K562 (cell line): ENCODE results near the gene RNF39. TPM values are rescaled to one million over a fixed set of nuclear protein-coding genes. Genes with fewer than 3 reads are reported as not detected.

Source experiments
- BACH1 ChIP-seq: fragments of 200-800 bp; sonication (Bioruptor generic); IDR thresholded peaks from 2 replicates; pipeline ENCODE4 v1.6.1; 2016; ENCODE audit warnings: missing genetic modification characterization, missing compliant biosample characterization
- DPF2 ChIP-seq: fragments of 450-650 bp; IDR thresholded peaks from 2 replicates; pipeline ENCODE4 v1.6.1; 2016
- HDAC2 ChIP-seq: fragments of 450-650 bp; IDR thresholded peaks from 2 replicates; pipeline ENCODE4 v1.6.1; 2016; ENCODE audit warnings: mild to moderate bottlenecking
- HDAC8 ChIP-seq: fragments of 450-650 bp; IDR thresholded peaks from 2 replicates; pipeline ENCODE4 v1.6.1; 2016; ENCODE audit warnings: mild to moderate bottlenecking, missing genetic modification characterization, moderate library complexity, missing compliant biosample characterization
- HNRNPUL1 ChIP-seq: fragments of 200-400 bp; formaldehyde crosslinking; IDR thresholded peaks from 2 replicates; pipeline ENCODE4 v1.6.1; 2017; ENCODE audit warnings: low read length
- NR4A1 ChIP-seq, 2 experiments: fragments of 250-450 bp in 1 of 2; fragments of 450-650 bp in 1 of 2; sonication (Bioruptor Pico) in 1 of 2; IDR thresholded peaks; 2 replicates each; pipeline versions ENCODE4 v1.4.0 to v1.6.1; 2016 to 2020; ENCODE audit warnings: mild to moderate bottlenecking in 2 of 2, missing compliant biosample characterization in 1 of 2, missing genetic modification characterization in 1 of 2, moderate library complexity in 1 of 2
- PHB2 ChIP-seq: fragments of 450-650 bp; IDR thresholded peaks from 2 replicates; pipeline ENCODE4 v1.6.1; 2017; ENCODE audit warnings: low read depth
- SAFB ChIP-seq: fragments of 200-400 bp; formaldehyde crosslinking; IDR thresholded peaks from 2 replicates; pipeline ENCODE4 v1.6.1; 2017; ENCODE audit warnings: low read depth, low read length, borderline replicate concordance
- TRIM28 ChIP-seq: fragments of 450-650 bp; IDR thresholded peaks from 2 replicates; pipeline ENCODE4 v1.6.1; 2017
- U2AF2 ChIP-seq: fragments of 200-400 bp; formaldehyde crosslinking; optimal IDR thresholded peaks from 2 replicates; pipeline ENCODE3; 2017; ENCODE audit warnings: low read depth, mild to moderate bottlenecking, low read length
- ZNF253 ChIP-seq: fragments of 250-450 bp; sonication (Bioruptor Pico); conservative IDR thresholded peaks from 2 replicates; pipeline ENCODE4 v1.6.1; 2021; ENCODE audit warnings: mild to moderate bottlenecking
- ZNF717 ChIP-seq: fragments of 250-450 bp; sonication (Bioruptor Pico); IDR thresholded peaks from 2 replicates; pipeline ENCODE4 v1.5.0; 2021
- ZNF76 ChIP-seq: fragments of 250-450 bp; sonication (Bioruptor Pico); IDR thresholded peaks from 2 replicates; pipeline ENCODE4 v1.4.0; 2020; ENCODE audit warnings: mild to moderate bottlenecking, moderate library complexity, borderline replicate concordance
- polyA plus RNA-seq, 8 experiments: library from polyadenylated mRNA; depleted of rRNA in 4 of 8; stranded (reverse) in 5 of 8; unstranded in 3 of 8; fragments of >200 nt; fragmentation: Nextera tagmentation in 2 of 8; fragmentation: Illumina TruSeq in 1 of 8; extraction: Ambion mirVana in 2 of 8; extraction: Trizol in 1 of 8; gene quantifications; 2 replicates each; pipeline versions ENCODE4 v1.2.1 to v1.2.3, GENCODE V29; 2011 to 2014; ENCODE audit warnings: inconsistent platforms in 1 of 8, missing spikeins in 1 of 8
- total RNA-seq, 7 experiments: library from RNA; depleted of rRNA in 6 of 7; stranded (reverse); fragments of >200 nt in 6 of 7; fragmentation: Illumina TruSeq in 2 of 7; extraction: Trizol in 2 of 7; gene quantifications; 2 replicates each; pipeline versions ENCODE4 v1.2.1 to v1.2.3, GENCODE V29; 2011 to 2021; ENCODE audit warnings: low replicate concordance in 1 of 7
- TF ChIP-seq, protein P1 (sequence below): fragments of 200-800 bp; sonication (Bioruptor generic); IDR thresholded peaks from 2 replicates; pipeline ENCODE4 v1.6.1; 2016; ENCODE audit warnings: missing genetic modification characterization, missing compliant biosample characterization
- TF ChIP-seq, protein P2 (sequence below): fragments of 450-650 bp; IDR thresholded peaks from 2 replicates; pipeline ENCODE4 v1.6.1; 2016
- TF ChIP-seq, protein P3 (sequence below): sonication (generic); formaldehyde crosslinking; IDR thresholded peaks from 2 replicates; pipeline ENCODE4 v1.8.0; 2022; ENCODE audit warnings: mild to moderate bottlenecking, low read depth, missing genetic modification reagents
- TF ChIP-seq, protein P4 (sequence below): fragments of 250-450 bp; sonication (Bioruptor Pico); IDR thresholded peaks from 2 replicates; pipeline ENCODE4 v1.8.0; 2022; ENCODE audit warnings: inconsistent platforms, mild to moderate bottlenecking, moderate library complexity, borderline replicate concordance

RNF39 gene
- total and polyA plus RNA-seq, 9 of the 15 experiments (the other 6 are each of a cell fraction or from before 2014, with no cell fraction given), result not detected

DNA sequence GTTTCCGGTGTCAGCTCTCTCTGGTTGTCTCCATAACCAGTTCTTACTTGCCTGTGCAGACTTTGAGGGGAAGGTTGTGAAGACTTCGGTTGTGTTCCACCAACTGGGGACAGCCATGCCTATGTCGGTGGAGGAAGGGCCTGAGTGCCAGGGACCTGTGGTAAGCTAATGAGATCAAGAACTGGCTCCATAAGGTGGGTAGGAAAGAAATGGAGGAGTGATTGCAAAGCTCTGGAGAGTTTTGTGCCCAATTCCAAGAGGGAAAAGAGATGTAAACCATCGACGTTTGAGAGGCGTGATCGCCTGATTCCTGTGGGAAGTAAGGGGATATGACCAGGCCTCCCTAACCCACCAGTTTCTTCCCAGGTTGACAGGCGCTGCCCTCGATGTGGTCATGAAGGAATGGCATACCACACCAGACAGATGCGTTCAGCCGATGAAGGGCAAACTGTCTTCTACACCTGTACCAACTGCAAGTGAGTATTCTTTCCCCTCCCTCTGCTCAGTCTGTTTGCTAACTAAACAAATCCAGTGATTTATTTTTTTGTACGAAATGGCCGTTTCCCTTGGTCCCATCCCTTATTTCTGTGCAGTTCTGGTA lies 13.6 kb downstream of the RNF39 start (continued):
- TF ChIP-seq, protein P1, sequence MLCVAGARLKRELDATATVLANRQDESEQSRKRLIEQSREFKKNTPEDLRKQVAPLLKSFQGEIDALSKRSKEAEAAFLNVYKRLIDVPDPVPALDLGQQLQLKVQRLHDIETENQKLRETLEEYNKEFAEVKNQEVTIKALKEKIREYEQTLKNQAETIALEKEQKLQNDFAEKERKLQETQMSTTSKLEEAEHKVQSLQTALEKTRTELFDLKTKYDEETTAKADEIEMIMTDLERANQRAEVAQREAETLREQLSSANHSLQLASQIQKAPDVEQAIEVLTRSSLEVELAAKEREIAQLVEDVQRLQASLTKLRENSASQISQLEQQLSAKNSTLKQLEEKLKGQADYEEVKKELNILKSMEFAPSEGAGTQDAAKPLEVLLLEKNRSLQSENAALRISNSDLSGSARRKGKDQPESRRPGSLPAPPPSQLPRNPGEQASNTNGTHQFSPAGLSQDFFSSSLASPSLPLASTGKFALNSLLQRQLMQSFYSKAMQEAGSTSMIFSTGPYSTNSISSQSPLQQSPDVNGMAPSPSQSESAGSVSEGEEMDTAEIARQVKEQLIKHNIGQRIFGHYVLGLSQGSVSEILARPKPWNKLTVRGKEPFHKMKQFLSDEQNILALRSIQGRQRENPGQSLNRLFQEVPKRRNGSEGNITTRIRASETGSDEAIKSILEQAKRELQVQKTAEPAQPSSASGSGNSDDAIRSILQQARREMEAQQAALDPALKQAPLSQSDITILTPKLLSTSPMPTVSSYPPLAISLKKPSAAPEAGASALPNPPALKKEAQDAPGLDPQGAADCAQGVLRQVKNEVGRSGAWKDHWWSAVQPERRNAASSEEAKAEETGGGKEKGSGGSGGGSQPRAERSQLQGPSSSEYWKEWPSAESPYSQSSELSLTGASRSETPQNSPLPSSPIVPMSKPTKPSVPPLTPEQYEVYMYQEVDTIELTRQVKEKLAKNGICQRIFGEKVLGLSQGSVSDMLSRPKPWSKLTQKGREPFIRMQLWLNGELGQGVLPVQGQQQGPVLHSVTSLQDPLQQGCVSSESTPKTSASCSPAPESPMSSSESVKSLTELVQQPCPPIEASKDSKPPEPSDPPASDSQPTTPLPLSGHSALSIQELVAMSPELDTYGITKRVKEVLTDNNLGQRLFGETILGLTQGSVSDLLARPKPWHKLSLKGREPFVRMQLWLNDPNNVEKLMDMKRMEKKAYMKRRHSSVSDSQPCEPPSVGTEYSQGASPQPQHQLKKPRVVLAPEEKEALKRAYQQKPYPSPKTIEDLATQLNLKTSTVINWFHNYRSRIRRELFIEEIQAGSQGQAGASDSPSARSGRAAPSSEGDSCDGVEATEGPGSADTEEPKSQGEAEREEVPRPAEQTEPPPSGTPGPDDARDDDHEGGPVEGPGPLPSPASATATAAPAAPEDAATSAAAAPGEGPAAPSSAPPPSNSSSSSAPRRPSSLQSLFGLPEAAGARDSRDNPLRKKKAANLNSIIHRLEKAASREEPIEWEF (CRISPR knock-in tag), result no peak
- TF ChIP-seq TRIM28, result no peak
- TF ChIP-seq, protein P2, sequence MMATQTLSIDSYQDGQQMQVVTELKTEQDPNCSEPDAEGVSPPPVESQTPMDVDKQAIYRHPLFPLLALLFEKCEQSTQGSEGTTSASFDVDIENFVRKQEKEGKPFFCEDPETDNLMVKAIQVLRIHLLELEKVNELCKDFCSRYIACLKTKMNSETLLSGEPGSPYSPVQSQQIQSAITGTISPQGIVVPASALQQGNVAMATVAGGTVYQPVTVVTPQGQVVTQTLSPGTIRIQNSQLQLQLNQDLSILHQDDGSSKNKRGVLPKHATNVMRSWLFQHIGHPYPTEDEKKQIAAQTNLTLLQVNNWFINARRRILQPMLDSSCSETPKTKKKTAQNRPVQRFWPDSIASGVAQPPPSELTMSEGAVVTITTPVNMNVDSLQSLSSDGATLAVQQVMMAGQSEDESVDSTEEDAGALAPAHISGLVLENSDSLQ, result no peak
- TF ChIP-seq HDAC8 (tag), result no peak
- no peak for TF ChIP-seq ZNF717 (CRISPR knock-in tag)
- TF ChIP-seq SAFB, result no peak
- no peak for TF ChIP-seq ZNF76 (CRISPR knock-in tag)
- TF ChIP-seq NR4A1 (CRISPR knock-in tag; IDR thresholded peaks at IDR 0.05), result no peak
- 0 out of 2 replicates have a peak, but pooled peaks have one; percentile 45 for TF ChIP-seq NR4A1 (tag; IDR thresholded peaks at IDR 0.05)
- TF ChIP-seq, protein P3, sequence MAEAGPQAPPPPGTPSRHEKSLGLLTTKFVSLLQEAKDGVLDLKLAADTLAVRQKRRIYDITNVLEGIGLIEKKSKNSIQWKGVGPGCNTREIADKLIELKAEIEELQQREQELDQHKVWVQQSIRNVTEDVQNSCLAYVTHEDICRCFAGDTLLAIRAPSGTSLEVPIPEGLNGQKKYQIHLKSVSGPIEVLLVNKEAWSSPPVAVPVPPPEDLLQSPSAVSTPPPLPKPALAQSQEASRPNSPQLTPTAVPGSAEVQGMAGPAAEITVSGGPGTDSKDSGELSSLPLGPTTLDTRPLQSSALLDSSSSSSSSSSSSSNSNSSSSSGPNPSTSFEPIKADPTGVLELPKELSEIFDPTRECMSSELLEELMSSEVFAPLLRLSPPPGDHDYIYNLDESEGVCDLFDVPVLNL (CRISPR knock-in tag), result no peak
- no peak for TF ChIP-seq PHB2
- no peak for TF ChIP-seq U2AF2
- no peak for TF ChIP-seq ZNF253 (CRISPR knock-in tag)
- TF ChIP-seq HNRNPUL1, result no peak
- TF ChIP-seq DPF2, result no peak
- no peak for TF ChIP-seq BACH1
- TF ChIP-seq, protein P4, sequence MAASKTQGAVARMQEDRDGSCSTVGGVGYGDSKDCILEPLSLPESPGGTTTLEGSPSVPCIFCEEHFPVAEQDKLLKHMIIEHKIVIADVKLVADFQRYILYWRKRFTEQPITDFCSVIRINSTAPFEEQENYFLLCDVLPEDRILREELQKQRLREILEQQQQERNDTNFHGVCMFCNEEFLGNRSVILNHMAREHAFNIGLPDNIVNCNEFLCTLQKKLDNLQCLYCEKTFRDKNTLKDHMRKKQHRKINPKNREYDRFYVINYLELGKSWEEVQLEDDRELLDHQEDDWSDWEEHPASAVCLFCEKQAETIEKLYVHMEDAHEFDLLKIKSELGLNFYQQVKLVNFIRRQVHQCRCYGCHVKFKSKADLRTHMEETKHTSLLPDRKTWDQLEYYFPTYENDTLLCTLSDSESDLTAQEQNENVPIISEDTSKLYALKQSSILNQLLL (CRISPR knock-in tag), result no peak
- no peak for TF ChIP-seq HDAC2
